Stimulated activated naive CD8-positive, alpha-beta T cell treated with anti-CD3 and anti-CD28 coated beads, Interleukin-15, Interleukin-2, amounts not matched to agents 100 ng/mL and 50 ng/mL, for 24 hours (primary cell): ENCODE results near the gene ERBB2.

Experiments
- H3K27ac Mint-ChIP-seq: one replicate; pipeline ENCODE4 v1.8.0; 2021; ENCODE audit warnings: mild to moderate bottlenecking, mixed read lengths
- H3K27me3 Mint-ChIP-seq: one replicate; pipeline ENCODE4 v1.8.0; 2021; ENCODE audit warnings: mixed read lengths
- H3K36me3 Mint-ChIP-seq: one replicate; pipeline ENCODE4 v1.8.0; 2021; ENCODE audit warnings: low read depth, mixed read lengths
- H3K4me1 Mint-ChIP-seq: one replicate; pipeline ENCODE4 v1.8.0; 2021; ENCODE audit warnings: low read depth, mixed read lengths
- H3K4me3 Mint-ChIP-seq: one replicate; pipeline ENCODE4 v1.8.0; 2021; ENCODE audit warnings: mild to moderate bottlenecking, mixed read lengths
- H3K9me3 Mint-ChIP-seq: one replicate; pipeline ENCODE4 v1.8.0; 2021; ENCODE audit warnings: mixed read lengths

ERBB2 gene

DNA sequence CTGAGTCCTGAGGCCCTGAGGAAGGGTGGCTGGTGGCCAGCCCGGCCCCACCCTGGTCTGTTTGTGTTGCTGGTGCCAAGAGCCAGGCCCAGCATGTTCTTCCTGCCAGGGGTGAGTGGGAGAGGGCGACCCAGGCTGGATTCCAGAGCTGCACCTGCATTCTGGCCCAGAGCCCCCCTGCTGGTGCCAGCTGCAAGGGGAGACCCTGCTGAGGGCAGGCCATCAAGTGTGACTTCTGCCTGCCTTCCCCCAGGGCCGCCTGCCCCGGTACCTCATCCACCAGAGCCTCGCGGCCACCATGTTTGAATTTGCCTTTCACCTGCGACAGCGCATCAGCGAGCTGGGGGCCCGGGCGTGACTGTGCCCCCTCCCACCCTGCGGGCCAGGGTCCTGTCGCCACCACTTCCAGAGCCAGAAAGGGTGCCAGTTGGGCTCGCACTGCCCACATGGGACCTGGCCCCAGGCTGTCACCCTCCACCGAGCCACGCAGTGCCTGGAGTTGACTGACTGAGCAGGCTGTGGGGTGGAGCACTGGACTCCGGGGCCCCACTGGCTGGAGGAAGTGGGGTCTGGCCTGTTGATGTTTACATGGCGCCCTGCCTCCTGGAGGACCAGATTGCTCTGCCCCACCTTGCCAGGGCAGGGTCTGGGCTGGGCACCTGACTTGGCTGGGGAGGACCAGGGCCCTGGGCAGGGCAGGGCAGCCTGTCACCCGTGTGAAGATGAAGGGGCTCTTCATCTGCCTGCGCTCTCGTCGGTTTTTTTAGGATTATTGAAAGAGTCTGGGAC, 37.1 kb upstream of the ERBB2 start:
- no peak overlapping the region for H3K4me3 Mint-ChIP-seq
- H3K27ac Mint-ChIP-seq = no peak overlapping the region
- peaks cover 8% of the 10 kb centered on the region for H3K36me3 Mint-ChIP-seq
- H3K9me3 Mint-ChIP-seq = no peaks in the 10 kb centered on the region
- peaks cover 7% of the 10 kb centered on the region for H3K27me3 Mint-ChIP-seq
- peaks cover 30% of the 10 kb centered on the region for H3K4me1 Mint-ChIP-seq

GRCh38 chr17:39663340-39663687, 36.5 kb upstream of the ERBB2 start:
- Mint-ChIP-seq H3K27ac (no peak overlapping the region), H3K27me3 (peaks cover 7% of the 10 kb centered on the region), H3K4me1 (peaks cover 27% of the 10 kb centered on the region), H3K4me3 (no peak overlapping the region), H3K36me3 (peaks cover 5% of the 10 kb centered on the region), H3K9me3 (no peaks in the 10 kb centered on the region)

DNA sequence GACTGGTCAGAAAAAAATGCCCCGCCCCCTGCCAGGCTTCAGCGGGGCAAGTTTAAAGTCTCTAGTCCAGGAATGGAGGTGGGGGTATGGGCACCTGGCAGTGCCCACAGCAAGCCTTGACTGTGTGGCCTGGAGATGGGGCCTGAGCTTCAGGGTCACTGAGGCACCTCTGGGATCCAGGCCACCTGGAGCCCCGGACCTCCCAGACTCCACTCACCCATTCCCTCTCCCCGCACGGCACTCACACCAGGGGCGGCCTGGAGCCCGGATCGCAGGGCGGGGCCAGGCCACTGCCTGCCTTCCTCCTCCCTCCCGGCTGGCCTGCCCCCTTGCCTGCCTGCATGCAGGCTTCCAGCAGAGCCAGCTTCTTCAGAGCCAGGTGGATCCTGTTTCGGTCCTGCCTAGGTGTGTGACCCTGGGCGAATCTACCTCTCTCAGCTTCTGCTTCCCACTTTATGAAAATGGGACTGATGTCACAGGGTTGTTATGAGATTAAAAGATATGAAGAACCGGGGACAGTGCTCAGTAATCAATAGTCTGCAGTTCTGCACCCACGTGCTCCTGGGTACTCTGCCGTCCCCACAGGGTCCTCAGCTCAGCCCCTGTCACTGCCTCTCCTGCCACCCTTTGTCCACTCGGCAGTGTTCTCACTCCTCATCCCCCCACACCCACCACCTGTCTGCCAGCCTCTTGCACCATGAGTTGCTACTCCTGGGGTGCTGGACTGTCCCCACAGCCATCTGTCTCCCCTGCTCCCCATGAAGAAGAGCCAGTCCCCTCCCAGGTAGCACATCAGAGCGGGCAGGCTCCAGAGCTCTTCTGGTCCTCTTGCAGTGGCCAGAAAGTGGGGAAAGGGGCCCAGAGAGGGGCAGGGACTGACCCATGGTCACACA, 35.9 kb upstream of the ERBB2 start:
- Mint-ChIP-seq H3K4me1 (peaks cover 27% of the 10 kb centered on the region), H3K36me3 (peaks cover 5% of the 10 kb centered on the region), H3K27me3 (peaks cover 12% of the 10 kb centered on the region), H3K9me3 (no peaks in the 10 kb centered on the region), H3K27ac (no peak overlapping the region), H3K4me3 (no peak overlapping the region)

GRCh38 chr17:39664581-39665561, 35.0 kb upstream of the ERBB2 start, which contains the start of gene TCAP:
TCAP (plus strand) TSS chr17:39665349; CDS start chr17:39665360, 11 bp downstream.
- no peak within 1 kb of the TSS for H3K4me3 Mint-ChIP-seq
- H3K4me1 Mint-ChIP-seq = peaks cover 19% of the 10 kb centered on the region
- H3K9me3 Mint-ChIP-seq = no peaks in the 10 kb centered on the region
- no peak within 1 kb of the TSS for H3K27ac Mint-ChIP-seq
- H3K36me3 Mint-ChIP-seq = peaks cover 5% of the 10 kb centered on the region
- peaks cover 12% of the 10 kb centered on the region for H3K27me3 Mint-ChIP-seq

- peaks cover 5% of the 10 kb centered on the region for H3K36me3 Mint-ChIP-seq
- H3K27ac Mint-ChIP-seq = no peak overlapping the region
- peaks cover 12% of the 10 kb centered on the region for H3K27me3 Mint-ChIP-seq
- no peaks in the 10 kb centered on the region for H3K9me3 Mint-ChIP-seq
- no peak overlapping the region for H3K4me3 Mint-ChIP-seq
- peaks cover 19% of the 10 kb centered on the region for H3K4me1 Mint-ChIP-seq
These were observed 34.1 kb upstream of the ERBB2 start for GRCh38 chr17:39665642-39666224.

- Mint-ChIP-seq H3K4me3 (no peak overlapping the region), H3K27me3 (peaks cover 12% of the 10 kb centered on the region), H3K27ac (no peak overlapping the region), H3K36me3 (peaks cover 2% of the 10 kb centered on the region), H3K9me3 (no peaks in the 10 kb centered on the region), H3K4me1 (peaks cover 18% of the 10 kb centered on the region)
These were observed 33.6 kb upstream of the ERBB2 start for GRCh38 chr17:39666231-39666600.

GRCh38 chr17:39666601-39667261, 33.1 kb upstream of the ERBB2 start:
- Mint-ChIP-seq H3K9me3 (no peaks in the 10 kb centered on the region), H3K4me1 (peaks cover 12% of the 10 kb centered on the region), H3K27me3 (peaks cover 12% of the 10 kb centered on the region), H3K4me3 (no peak overlapping the region), H3K27ac (no peak overlapping the region), H3K36me3 (no peaks in the 10 kb centered on the region)

GRCh38 chr17:39667262-39667944, 32.5 kb upstream of the ERBB2 start:
- Mint-ChIP-seq H3K36me3 (no peaks in the 10 kb centered on the region), H3K4me3 (peak overlapping the region; percentile 41), H3K27me3 (peaks cover 12% of the 10 kb centered on the region), H3K4me1 (peaks cover 11% of the 10 kb centered on the region), H3K9me3 (no peaks in the 10 kb centered on the region), H3K27ac (no peak overlapping the region)

GRCh38 chr17:39667945-39668924, 31.6 kb upstream of the ERBB2 start, which contains the start of gene PNMT:
PNMT (plus strand) TSS chr17:39668453; CDS start chr17:39668476, 23 bp downstream.
- Mint-ChIP-seq H3K27ac (no peak within 1 kb of the TSS), H3K4me3 (peak within 1 kb of the TSS; percentile 69), H3K4me1 (peaks cover 11% of the 10 kb centered on the region), H3K27me3 (peaks cover 12% of the 10 kb centered on the region), H3K9me3 (no peaks in the 10 kb centered on the region), H3K36me3 (no peaks in the 10 kb centered on the region)

DNA sequence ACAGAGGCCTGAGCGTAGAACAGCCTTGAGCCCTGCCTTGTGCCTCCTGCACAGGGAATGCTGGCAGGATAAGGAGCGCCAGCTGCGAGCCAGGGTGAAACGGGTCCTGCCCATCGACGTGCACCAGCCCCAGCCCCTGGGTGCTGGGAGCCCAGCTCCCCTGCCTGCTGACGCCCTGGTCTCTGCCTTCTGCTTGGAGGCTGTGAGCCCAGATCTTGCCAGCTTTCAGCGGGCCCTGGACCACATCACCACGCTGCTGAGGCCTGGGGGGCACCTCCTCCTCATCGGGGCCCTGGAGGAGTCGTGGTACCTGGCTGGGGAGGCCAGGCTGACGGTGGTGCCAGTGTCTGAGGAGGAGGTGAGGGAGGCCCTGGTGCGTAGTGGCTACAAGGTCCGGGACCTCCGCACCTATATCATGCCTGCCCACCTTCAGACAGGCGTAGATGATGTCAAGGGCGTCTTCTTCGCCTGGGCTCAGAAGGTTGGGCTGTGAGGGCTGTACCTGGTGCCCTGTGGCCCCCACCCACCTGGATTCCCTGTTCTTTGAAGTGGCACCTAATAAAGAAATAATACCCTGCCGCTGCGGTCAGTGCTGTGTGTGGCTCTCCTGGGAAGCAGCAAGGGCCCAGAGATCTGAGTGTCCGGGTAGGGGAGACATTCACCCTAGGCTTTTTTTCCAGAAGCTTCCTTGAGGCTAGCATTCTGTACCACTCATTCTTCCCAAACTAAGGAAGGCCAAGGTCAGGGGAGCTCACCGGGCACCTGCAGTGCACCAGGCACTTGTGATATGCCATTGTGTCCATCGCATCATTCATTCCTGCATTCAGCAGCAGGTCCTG, 29.7 kb upstream of the ERBB2 start:
- peaks cover 12% of the 10 kb centered on the region for H3K27me3 Mint-ChIP-seq
- H3K4me3 Mint-ChIP-seq = no peak overlapping the region
- H3K9me3 Mint-ChIP-seq = no peaks in the 10 kb centered on the region
- no peak overlapping the region for H3K27ac Mint-ChIP-seq
- no peaks in the 10 kb centered on the region for H3K36me3 Mint-ChIP-seq
- peaks cover 12% of the 10 kb centered on the region for H3K4me1 Mint-ChIP-seq

DNA sequence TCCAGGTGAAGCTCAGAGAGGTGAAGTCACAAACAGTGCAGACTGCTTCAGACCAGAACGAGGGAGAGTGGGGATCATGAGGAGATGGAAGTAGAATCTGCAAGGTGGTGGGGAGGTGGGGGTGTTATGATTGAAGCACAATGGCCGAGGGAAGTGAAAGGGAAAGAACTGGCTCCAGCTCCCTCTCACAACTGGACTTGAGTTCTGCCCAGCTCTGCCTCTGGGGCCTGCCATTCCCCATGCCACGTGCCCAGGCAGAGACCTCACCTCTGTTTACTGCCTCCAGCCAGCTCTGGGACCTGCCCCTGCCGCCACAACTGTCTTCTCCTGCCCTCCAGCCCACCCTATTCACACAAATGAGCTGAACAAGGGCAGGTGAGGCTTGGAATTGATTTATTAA, 29.1 kb upstream of the ERBB2 start:
- Mint-ChIP-seq H3K4me3 (no peak overlapping the region), H3K4me1 (peaks cover 18% of the 10 kb centered on the region), H3K27me3 (peaks cover 12% of the 10 kb centered on the region), H3K9me3 (no peaks in the 10 kb centered on the region), H3K27ac (no peak overlapping the region), H3K36me3 (no peaks in the 10 kb centered on the region)
